Measurements from ENCODE around the gene FBLL1. TPM values are rescaled to one million over a fixed set of nuclear protein-coding genes. Genes with fewer than 3 reads are reported as not detected.

FBLL1 gene
- total and polyA plus RNA-seq, 2 of the 4 experiments (the other 2 are of a cell fraction) = 0.18 to 0.29 TPM

DNA sequence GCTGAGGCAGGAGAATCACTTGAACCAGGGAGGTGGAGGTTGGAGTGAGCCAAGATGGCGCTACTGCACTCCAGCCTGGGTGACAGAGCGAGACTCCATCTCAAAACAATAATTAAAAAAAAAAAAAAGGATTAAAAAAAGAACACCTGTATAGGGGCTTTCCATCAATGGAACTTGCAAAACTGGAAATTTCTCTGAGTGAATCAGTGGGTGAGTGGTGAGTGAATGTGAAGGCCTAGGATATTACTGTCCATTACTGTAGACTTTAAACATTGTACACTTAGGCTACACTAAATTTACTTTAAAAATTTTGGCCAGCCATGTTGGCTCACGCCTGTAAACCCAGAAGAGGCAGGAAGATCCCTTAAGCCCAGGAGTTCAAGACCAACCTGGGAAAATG is 48.5 kb upstream of the FBLL1 start:
- H2AK9ac ChIP-seq (replicated peaks; ENCODE audit: low read depth, low read length, poor library complexity) = no peak overlapping the region
- H3K27me3 ChIP-seq (ENCODE audit: control insufficient read depth, insufficient read depth, low read length) = no peaks in the 10 kb centered on the region
- no peak overlapping the region for H3K14ac ChIP-seq (replicated peaks; ENCODE audit: low read depth, low read length)
- no peak overlapping the region for H3K56ac ChIP-seq (ENCODE audit: extremely low read depth, insufficient read depth, low read length)
- no peaks in the 10 kb centered on the region for H3K79me1 ChIP-seq (ENCODE audit: low read depth in 1 of 2, low read length in 2 of 2)
- H2BK15ac ChIP-seq (ENCODE audit: low read depth, low read length) = no peak overlapping the region
- no peak for TF ChIP-seq FOS (IDR thresholded peaks at IDR 0.05; ENCODE audit: low read depth, low read length)
- TF ChIP-seq NFE2L2 (IDR thresholded peaks at IDR 0.05; ENCODE audit: low read depth, low read length) = no peak
- no peak for TF ChIP-seq BHLHE40 (IDR thresholded peaks at IDR 0.05; ENCODE audit: low read depth, low read length)
- TF ChIP-seq MAFK (IDR thresholded peaks at IDR 0.05; ENCODE audit: low read depth, low read length) = no peak
- TF ChIP-seq, protein P1, sequence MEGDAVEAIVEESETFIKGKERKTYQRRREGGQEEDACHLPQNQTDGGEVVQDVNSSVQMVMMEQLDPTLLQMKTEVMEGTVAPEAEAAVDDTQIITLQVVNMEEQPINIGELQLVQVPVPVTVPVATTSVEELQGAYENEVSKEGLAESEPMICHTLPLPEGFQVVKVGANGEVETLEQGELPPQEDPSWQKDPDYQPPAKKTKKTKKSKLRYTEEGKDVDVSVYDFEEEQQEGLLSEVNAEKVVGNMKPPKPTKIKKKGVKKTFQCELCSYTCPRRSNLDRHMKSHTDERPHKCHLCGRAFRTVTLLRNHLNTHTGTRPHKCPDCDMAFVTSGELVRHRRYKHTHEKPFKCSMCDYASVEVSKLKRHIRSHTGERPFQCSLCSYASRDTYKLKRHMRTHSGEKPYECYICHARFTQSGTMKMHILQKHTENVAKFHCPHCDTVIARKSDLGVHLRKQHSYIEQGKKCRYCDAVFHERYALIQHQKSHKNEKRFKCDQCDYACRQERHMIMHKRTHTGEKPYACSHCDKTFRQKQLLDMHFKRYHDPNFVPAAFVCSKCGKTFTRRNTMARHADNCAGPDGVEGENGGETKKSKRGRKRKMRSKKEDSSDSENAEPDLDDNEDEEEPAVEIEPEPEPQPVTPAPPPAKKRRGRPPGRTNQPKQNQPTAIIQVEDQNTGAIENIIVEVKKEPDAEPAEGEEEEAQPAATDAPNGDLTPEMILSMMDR (conservative IDR thresholded peaks at IDR 0.05; ENCODE audit: low read depth, low read length) = no peak
- TF ChIP-seq MXI1 (IDR thresholded peaks at IDR 0.05; ENCODE audit: borderline replicate concordance, low read depth, low read length) = no peak
- TF ChIP-seq MAZ (IDR thresholded peaks at IDR 0.05; ENCODE audit: borderline replicate concordance, low read depth, low read length) = no peak
- TF ChIP-seq, protein P2, sequence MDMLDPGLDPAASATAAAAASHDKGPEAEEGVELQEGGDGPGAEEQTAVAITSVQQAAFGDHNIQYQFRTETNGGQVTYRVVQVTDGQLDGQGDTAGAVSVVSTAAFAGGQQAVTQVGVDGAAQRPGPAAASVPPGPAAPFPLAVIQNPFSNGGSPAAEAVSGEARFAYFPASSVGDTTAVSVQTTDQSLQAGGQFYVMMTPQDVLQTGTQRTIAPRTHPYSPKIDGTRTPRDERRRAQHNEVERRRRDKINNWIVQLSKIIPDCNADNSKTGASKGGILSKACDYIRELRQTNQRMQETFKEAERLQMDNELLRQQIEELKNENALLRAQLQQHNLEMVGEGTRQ (IDR thresholded peaks at IDR 0.05; ENCODE audit: low read depth, low read length) = no peak
- H3K23ac ChIP-seq (ENCODE audit: low read depth, low read length) = no peak overlapping the region
- H3K9me3 ChIP-seq (ENCODE audit: control insufficient read depth, insufficient read depth, low read length) = no peaks in the 10 kb centered on the region
- no peak overlapping the region for H3K4ac ChIP-seq (ENCODE audit: low read depth, low read length)
- no peak overlapping the region for H2AK5ac ChIP-seq (ENCODE audit: low read depth, low read length)
- CTCF ChIA-PET = no interaction called here
- H4K20me1 ChIP-seq (ENCODE audit: insufficient read depth, low read length) = no peaks in the 10 kb centered on the region
- no peak overlapping the region for H3K9ac ChIP-seq (ENCODE audit: low read depth, low read length)
- no peak overlapping the region for H3K4me2 ChIP-seq (ENCODE audit: low read depth, low read length)
- H4K8ac ChIP-seq (ENCODE audit: low read depth in 2 of 2, low read length in 2 of 2) = no peak overlapping the region
- WGBS, 2 experiments (ENCODE audit: extremely low coverage in 2 of 2, insufficient read length in 1 of 2) = no CpG with 5 or more reads among the region's 3 CpGs
- H3K4me1 ChIP-seq (ENCODE audit: control insufficient read depth, insufficient read depth, low read length) = no peaks in the 10 kb centered on the region
- no peak overlapping the region for H2BK120ac ChIP-seq (ENCODE audit: low read depth, low read length)
- DNase-seq (no peak), ATAC-seq (ENCODE audit: low read depth) (no peak)
- H2BK20ac ChIP-seq (ENCODE audit: low read depth, low read length) = no peak overlapping the region
- no peak overlapping the region for H2AFZ ChIP-seq (replicated peaks; ENCODE audit: low read length, poor library complexity)
- in situ Hi-C loops (cut with MboI; ENCODE audit: low sequenced_read_pairs) (no loop called here), intact Hi-C loops (cut with micrococcal nuclease) (no loop called here), dilution Hi-C loops (cut with HindIII; ENCODE audit: low sequenced_read_pairs, unreplicated experiment) (no loop called here)
- POLR2A ChIA-PET (ENCODE audit: unreplicated experiment) = no interaction called here
- H4K5ac ChIP-seq (ENCODE audit: low read depth, low read length) = no peak overlapping the region
- H3K36me3 ChIP-seq (ENCODE audit: control insufficient read depth, insufficient read depth, low read length) = no peaks in the 10 kb centered on the region
- no peak overlapping the region for H2BK5ac ChIP-seq (ENCODE audit: low read depth, low read length, poor library complexity, severe bottlenecking)
- BruUV-seq (replicated peaks) = no TSS peak
- no peak overlapping the region for H3K27ac ChIP-seq (ENCODE audit: insufficient read depth, low read length)
- no peak overlapping the region for H4K91ac ChIP-seq (ENCODE audit: insufficient read depth, low read depth, low read length)
- H3K4me3 ChIP-seq (ENCODE audit: insufficient read depth, low read depth, low read length) = no peak overlapping the region
- H3K18ac ChIP-seq (ENCODE audit: low read depth, low read length) = no peak overlapping the region
- H3K9me1 ChIP-seq (ENCODE audit: insufficient read depth, low read length) = no peaks in the 10 kb centered on the region
